ENCODE measurements around the gene TBC1D2B.

DNA sequence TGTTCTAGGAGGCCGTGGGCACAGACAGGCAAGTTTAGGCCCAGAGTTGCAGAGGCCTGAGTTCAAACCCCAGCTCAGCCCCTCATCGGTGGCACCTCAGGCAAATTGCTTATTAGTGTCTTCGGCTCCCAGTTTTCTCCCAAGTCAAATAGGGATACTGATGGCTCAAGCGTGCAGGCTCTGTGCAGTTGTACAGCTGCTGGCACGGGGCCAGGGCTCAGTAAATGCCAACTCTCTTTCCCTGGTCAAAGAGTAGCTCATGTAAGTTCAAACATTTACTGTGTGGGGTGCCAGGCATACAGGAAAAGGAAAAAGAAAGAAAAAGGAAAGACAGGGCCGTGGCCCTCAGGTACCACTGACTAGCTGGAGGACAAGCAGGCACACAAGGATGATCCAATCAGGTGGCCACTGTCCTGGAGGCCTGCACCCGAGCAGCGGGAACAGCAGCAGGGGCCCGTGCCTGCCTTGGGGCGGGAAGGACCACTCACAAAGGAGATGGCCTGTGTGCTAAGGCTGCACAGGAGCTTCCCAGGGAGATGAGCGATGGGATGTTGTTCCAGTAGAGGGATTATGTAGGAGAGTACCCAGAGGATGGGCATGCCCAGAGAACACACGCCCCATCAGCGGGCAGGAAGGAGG lies 70.8 kb downstream of the TBC1D2B start:
- TF ChIP-seq, protein P1, sequence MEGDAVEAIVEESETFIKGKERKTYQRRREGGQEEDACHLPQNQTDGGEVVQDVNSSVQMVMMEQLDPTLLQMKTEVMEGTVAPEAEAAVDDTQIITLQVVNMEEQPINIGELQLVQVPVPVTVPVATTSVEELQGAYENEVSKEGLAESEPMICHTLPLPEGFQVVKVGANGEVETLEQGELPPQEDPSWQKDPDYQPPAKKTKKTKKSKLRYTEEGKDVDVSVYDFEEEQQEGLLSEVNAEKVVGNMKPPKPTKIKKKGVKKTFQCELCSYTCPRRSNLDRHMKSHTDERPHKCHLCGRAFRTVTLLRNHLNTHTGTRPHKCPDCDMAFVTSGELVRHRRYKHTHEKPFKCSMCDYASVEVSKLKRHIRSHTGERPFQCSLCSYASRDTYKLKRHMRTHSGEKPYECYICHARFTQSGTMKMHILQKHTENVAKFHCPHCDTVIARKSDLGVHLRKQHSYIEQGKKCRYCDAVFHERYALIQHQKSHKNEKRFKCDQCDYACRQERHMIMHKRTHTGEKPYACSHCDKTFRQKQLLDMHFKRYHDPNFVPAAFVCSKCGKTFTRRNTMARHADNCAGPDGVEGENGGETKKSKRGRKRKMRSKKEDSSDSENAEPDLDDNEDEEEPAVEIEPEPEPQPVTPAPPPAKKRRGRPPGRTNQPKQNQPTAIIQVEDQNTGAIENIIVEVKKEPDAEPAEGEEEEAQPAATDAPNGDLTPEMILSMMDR (IDR thresholded peaks at IDR 0.05) = no peak
- no peak for TF ChIP-seq ZNF232 (CRISPR knock-in tag; IDR thresholded peaks at IDR 0.05)
- TF ChIP-seq, protein P2, sequence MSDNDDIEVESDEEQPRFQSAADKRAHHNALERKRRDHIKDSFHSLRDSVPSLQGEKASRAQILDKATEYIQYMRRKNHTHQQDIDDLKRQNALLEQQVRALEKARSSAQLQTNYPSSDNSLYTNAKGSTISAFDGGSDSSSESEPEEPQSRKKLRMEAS (CRISPR knock-in tag; IDR thresholded peaks at IDR 0.05) = no peak

All from WTC11 (cell line).